Posterior cingulate gyrus (tissue), 11 donors: ENCODE results near the gene ANKRD13C.
A peak's percentile ranks its signal among the peaks of the same experiment; 100 is the strongest.

Experiments used
- DNase-seq, 10 donors: peaks; one replicate each; pipeline versions ENCODE4 v3.0.0 to v3.0.0-alpha.2; 2020 to 2021; ENCODE audit warnings: mixed read lengths in 3 of 10
- intact Hi-C: fragments of 100-400 bp; cut with DNase I; formaldehyde crosslinking; loops from one replicate; pipeline ENCODE4 v1.15.1; 2023

The ANKRD13C gene

GRCh38 chr1:70221238-70222121 is 133.0 kb downstream of the ANKRD13C start, which contains the start of gene SRSF11:
Gene SRSF11, plus strand, starts transcription at chr1:70221380. Its CDS starts 257 bp downstream, at chr1:70221637.
- DNase-seq: peak; percentile 93 to 99 (median 96)
- intact Hi-C loops: loop anchor here (2.0 kb wide), 2 partner anchors 15 to 131 kb away; no protein-coding TSS in a partner anchor

- DNase-seq: peak in 2 of 10 donors; percentile 39 to 61
- intact Hi-C loops: loop anchor here (2.0 kb wide), 2 partner anchors 14 to 132 kb away; no protein-coding TSS in a partner anchor
Observed at GRCh38 chr1:70220517-70221237, 133.8 kb downstream of the ANKRD13C start.

- DNase-seq: no peak
- intact Hi-C loops: loop anchor here (2.0 kb wide), 2 partner anchors 13 to 133 kb away; no protein-coding TSS in a partner anchor
Observed at GRCh38 chr1:70220015-70220414, 134.5 kb downstream of the ANKRD13C start.

- DNase-seq: no peak
- intact Hi-C loops: no loop called here
Observed at GRCh38 chr1:70211541-70211940, 143.0 kb downstream of the ANKRD13C start.

- no peak for DNase-seq
- intact Hi-C loops: no loop called here
Observed at GRCh38 chr1:70210820-70211219, 143.7 kb downstream of the ANKRD13C start.
